SK-N-SH (cell line): ENCODE results near the gene MAT2A. TPM values are rescaled to one million over a fixed set of nuclear protein-coding genes. Genes with fewer than 3 reads are reported as not detected.

Experiments used
- CTCF ChIA-PET: fragments of 300-600, 350-600 bp; formaldehyde crosslinking; extraction: SDS; loops from one replicate; lab custom pipeline; 2021; lab: Yijun Ruan, JAX
- POLR2A ChIA-PET: fragments of 350-600 bp; sonication (Branson Sonifier 250); formaldehyde crosslinking; extraction: SDS; loops from one replicate; lab custom pipeline; 2020; ENCODE audit warnings: antibody characterized with exemption, inconsistent platforms; lab: Yijun Ruan, JAX
- DNase-seq: peaks from one replicate; pipeline ENCODE4 v3.0.0; 2012
- H2AFZ ChIP-seq: fragments of 200-600 bp; sonication (generic); 2 replicates; pipeline ENCODE4 v1.8.1; 2016; ENCODE audit warnings: antibody characterized with exemption, mild to moderate bottlenecking, low read depth
- H3F3A ChIP-seq: fragments of 200-600 bp; sonication (generic); replicated peaks from 2 replicates; pipeline ENCODE3; 2016; ENCODE audit warnings: antibody characterized with exemption, mild to moderate bottlenecking; ENCODE audit not compliant: insufficient read depth
- H3K27ac ChIP-seq, 2 experiments: fragments of 200-500 bp in 1 of 2; fragments of 200-600 bp in 1 of 2; sonication (Bioruptor generic) in 1 of 2; sonication (generic), shearing (Covaris generic) in 1 of 2; 2 replicates each; pipeline versions ENCODE4 v1.5.1 to v1.6.1; 2014 to 2016; ENCODE audit warnings: low read depth in 2 of 2, inconsistent platforms in 1 of 2, low read length in 1 of 2, mild to moderate bottlenecking in 1 of 2, mixed read lengths in 1 of 2
- H3K27me3 ChIP-seq: fragments of 200-600 bp; sonication (generic), shearing (Covaris generic); 2 replicates; pipeline ENCODE4 v1.6.1; 2016; ENCODE audit warnings: mixed run types; ENCODE audit not compliant: insufficient read depth
- H3K36me3 ChIP-seq, 2 experiments: fragments of 200-500 bp in 1 of 2; fragments of 200-600 bp in 1 of 2; sonication (Bioruptor generic) in 1 of 2; sonication (generic) in 1 of 2; replicated peaks in 1 of 2; 2 replicates each; pipeline versions ENCODE3 to v1.5.1; 2014 to 2016; ENCODE audit warnings: low read length in 1 of 2, mild to moderate bottlenecking in 1 of 2; ENCODE audit not compliant: insufficient read depth in 2 of 2, control insufficient read depth in 1 of 2
- H3K4me1 ChIP-seq, 2 experiments: fragments of 200-500 bp in 1 of 2; fragments of 200-600 bp in 1 of 2; sonication (Bioruptor generic) in 1 of 2; sonication (generic), shearing (Covaris generic) in 1 of 2; 2 replicates each; pipeline versions ENCODE4 v1.5.1 to v1.6.1; 2014 to 2016; ENCODE audit warnings: low read depth in 1 of 2, low read length in 1 of 2, mixed run types in 1 of 2; ENCODE audit not compliant: insufficient read depth in 2 of 2, control insufficient read depth in 1 of 2
- H3K4me2 ChIP-seq: fragments of 200-600 bp; sonication (generic), shearing (Covaris generic); 2 replicates; pipeline ENCODE4 v1.6.1; 2017; ENCODE audit warnings: mixed run types
- H3K4me3 ChIP-seq, 2 experiments: fragments of 200-500 bp in 1 of 2; fragments of 200-600 bp in 1 of 2; sonication (Bioruptor generic) in 1 of 2; sonication (generic), shearing (Covaris generic) in 1 of 2; 2 replicates each; pipeline versions ENCODE4 v1.5.1 to v1.8.1; 2014 to 2016; ENCODE audit warnings: low read depth in 2 of 2, inconsistent platforms in 1 of 2, low read length in 1 of 2, mild to moderate bottlenecking in 1 of 2, mixed read lengths in 1 of 2, moderate library complexity in 1 of 2
- H3K79me2 ChIP-seq: fragments of 200-600 bp; sonication (generic); 2 replicates; pipeline ENCODE4 v1.8.1; 2017; ENCODE audit warnings: mild to moderate bottlenecking; ENCODE audit not compliant: insufficient read depth
- H3K9ac ChIP-seq: fragments of 200-600 bp; sonication (generic); 2 replicates; pipeline ENCODE4 v1.6.1; 2017; ENCODE audit warnings: mixed run types
- H3K9me2 ChIP-seq: fragments of 200-600 bp; sonication (generic); 2 replicates; pipeline ENCODE4 v1.6.1; 2017; ENCODE audit warnings: mixed run types
- H3K9me3 ChIP-seq: fragments of 200-600 bp; sonication (generic); 2 replicates; pipeline ENCODE4 v1.6.1; 2017; ENCODE audit warnings: mixed run types, mild to moderate bottlenecking, moderate library complexity
- H4K20me1 ChIP-seq: fragments of 200-600 bp; sonication (generic); 2 replicates; pipeline ENCODE4 v1.6.1; 2017; ENCODE audit warnings: mild to moderate bottlenecking, mixed run types; ENCODE audit not compliant: insufficient read depth
- CHD2 ChIP-seq: fragments of 150-350 bp; IDR thresholded peaks from 2 replicates; pipeline ENCODE4 v1.6.1; 2018; ENCODE audit warnings: low read length; ENCODE audit not compliant: partially characterized antibody
- CTCF ChIP-seq: fragments of 200-600 bp; sonication (generic); IDR thresholded peaks from 2 replicates; pipeline ENCODE4 v1.6.1; 2017; ENCODE audit warnings: antibody characterized with exemption, mild to moderate bottlenecking, moderate library complexity
- ELF1 ChIP-seq: IDR thresholded peaks from 2 replicates; pipeline ENCODE4 v1.4.0; 2012
- EP300 ChIP-seq, 2 experiments: IDR thresholded peaks; 2 replicates each; pipeline versions ENCODE4 v1.4.0 to v1.6.1; 2012; ENCODE audit warnings: borderline replicate concordance in 1 of 2, low read depth in 1 of 2, low read length in 1 of 2
- EZH2phosphoT487 ChIP-seq: fragments of 200-600 bp; sonication (generic); IDR thresholded peaks from 2 replicates; pipeline ENCODE4 v1.6.1; 2017; ENCODE audit warnings: low read depth, mixed run types, mild to moderate bottlenecking, antibody characterized with exemption, moderate library complexity, borderline replicate concordance
- FOSL2 ChIP-seq: IDR thresholded peaks from 2 replicates; pipeline ENCODE4 v1.4.0; 2012; ENCODE audit warnings: low read depth, mild to moderate bottlenecking, moderate library complexity, borderline replicate concordance
- FOXJ3 ChIP-seq: sonication (generic); formaldehyde crosslinking; IDR thresholded peaks from 2 replicates; pipeline ENCODE4 v1.5.1; 2020; ENCODE audit warnings: mild to moderate bottlenecking, missing genetic modification reagents
- FOXM1 ChIP-seq: IDR thresholded peaks from 2 replicates; pipeline ENCODE4 v1.4.0; 2012; ENCODE audit warnings: low read depth, mild to moderate bottlenecking
- IRF3 ChIP-seq: fragments of 150-350 bp; IDR thresholded peaks from 2 replicates; pipeline ENCODE4 v1.6.1; 2016; ENCODE audit warnings: mild to moderate bottlenecking, low read depth, low read length
- JUND ChIP-seq: IDR thresholded peaks from 2 replicates; pipeline ENCODE4 v1.4.0; 2012
- MAX ChIP-seq: IDR thresholded peaks from 2 replicates; pipeline ENCODE4 v1.4.0; 2012; ENCODE audit warnings: low read depth
- MEF2A ChIP-seq: IDR thresholded peaks from 2 replicates; pipeline ENCODE4 v1.4.0; 2012; ENCODE audit warnings: low read depth, borderline replicate concordance
- POLR2AphosphoS5 ChIP-seq: IDR thresholded peaks from 2 replicates; pipeline ENCODE4 v1.6.1; 2012; ENCODE audit warnings: low read depth, low read length
- RAD21 ChIP-seq: IDR thresholded peaks from 2 replicates; pipeline ENCODE4 v1.6.1; 2012; ENCODE audit warnings: mild to moderate bottlenecking, low read length
- RFX5 ChIP-seq: IDR thresholded peaks from 2 replicates; pipeline ENCODE4 v1.6.1; 2012; ENCODE audit warnings: mild to moderate bottlenecking, improper control_type of control experiment, low read length
- SIN3A ChIP-seq: IDR thresholded peaks from 2 replicates; pipeline ENCODE4 v1.6.1; 2012; ENCODE audit warnings: low read depth, mild to moderate bottlenecking, low read length, moderate library complexity, borderline replicate concordance
- TAF1 ChIP-seq: IDR thresholded peaks from 2 replicates; pipeline ENCODE4 v1.6.1; 2012; ENCODE audit warnings: low read depth, mild to moderate bottlenecking, low read length, moderate library complexity, borderline replicate concordance
- TCF12 ChIP-seq: IDR thresholded peaks from 2 replicates; pipeline ENCODE4 v1.4.0; 2012
- YY1 ChIP-seq: IDR thresholded peaks from 2 replicates; pipeline ENCODE4 v1.4.0; 2012; ENCODE audit warnings: low read depth, mild to moderate bottlenecking
- WGBS: methylation state at CpG from one replicate; pipeline ENCODE4 v1.1.6; 2017; ENCODE audit warnings: low lambda C conversion rate; 5-methylcytosine and 5-hydroxymethylcytosine counted together
- polyA plus RNA-seq, 3 experiments: library from polyadenylated mRNA; depleted of rRNA; stranded (reverse); fragments of >200 nt; gene quantifications; 2 replicates each; pipeline ENCODE4 v1.2.3, GENCODE V29; 2012
- TF ChIP-seq, protein P1 (sequence below): IDR thresholded peaks from 2 replicates; pipeline ENCODE4; 2012
- TF ChIP-seq, protein P2 (sequence below): IDR thresholded peaks from 2 replicates; pipeline ENCODE4 v1.4.0; 2012; ENCODE audit warnings: low read depth, borderline replicate concordance
- TF ChIP-seq, protein P3 (sequence below): fragments of 150-350 bp; IDR thresholded peaks from 2 replicates; pipeline ENCODE4 v1.6.1; 2017; ENCODE audit warnings: antibody characterized with exemption, low read length, low read depth, borderline replicate concordance

MAT2A gene
- polyA plus RNA-seq, 1 of the 3 experiments (the other 2 are of a cell fraction), result 187 TPM

- no peak for TF ChIP-seq YY1
- no peak for TF ChIP-seq EP300 (IDR thresholded peaks at IDR 0.05; ENCODE audit: borderline replicate concordance in 1 of 2, low read depth in 1 of 2, low read length in 1 of 2)
- no peak for TF ChIP-seq CHD2
- TF ChIP-seq IRF3, result no peak
- TF ChIP-seq, protein P1, sequence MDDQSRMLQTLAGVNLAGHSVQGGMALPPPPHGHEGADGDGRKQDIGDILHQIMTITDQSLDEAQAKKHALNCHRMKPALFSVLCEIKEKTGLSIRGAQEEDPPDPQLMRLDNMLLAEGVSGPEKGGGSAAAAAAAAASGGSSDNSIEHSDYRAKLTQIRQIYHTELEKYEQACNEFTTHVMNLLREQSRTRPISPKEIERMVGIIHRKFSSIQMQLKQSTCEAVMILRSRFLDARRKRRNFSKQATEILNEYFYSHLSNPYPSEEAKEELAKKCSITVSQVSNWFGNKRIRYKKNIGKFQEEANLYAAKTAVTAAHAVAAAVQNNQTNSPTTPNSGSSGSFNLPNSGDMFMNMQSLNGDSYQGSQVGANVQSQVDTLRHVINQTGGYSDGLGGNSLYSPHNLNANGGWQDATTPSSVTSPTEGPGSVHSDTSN, result peak; percentile 44; the same call in 1 of the 2 replicates
- TF ChIP-seq MEF2A, result no peak
- no peak for TF ChIP-seq CTCF
Observed at GRCh38 chr2:85503851-85504777, 34.9 kb upstream of the MAT2A start (continued).

- no peak overlapping the region for H3K4me3 ChIP-seq
- CTCF ChIA-PET, result interaction anchor here (0.6 to 1.9 kb wide), 7 partner anchors 10 to 84 kb away, joined by 3 to 6 read pairs (median 5); no protein-coding TSS in a partner anchor
- H3K9me2 ChIP-seq, result no peaks in the 10 kb centered on the region
- no peaks in the 10 kb centered on the region for H3K27me3 ChIP-seq
- no peak overlapping the region for H3K9ac ChIP-seq
- H3K79me2 ChIP-seq, result no peaks in the 10 kb centered on the region
- H3K36me3 ChIP-seq, result no peaks in the 10 kb centered on the region
- peak; percentile 71 for DNase-seq
- 8% methylated on average over 3 of the region's 3 CpGs for WGBS
- peaks cover 19 to 25% of the 10 kb centered on the region in 2 experiments; a peak in 3 of 4 replicates for H3K4me1 ChIP-seq
- H2AFZ ChIP-seq, result 0 out of 2 replicates have a peak overlapping the region, but pooled peaks have one; percentile 31
- POLR2A ChIA-PET, result interaction anchor here (0.8 to 3.0 kb wide), 9 partner anchors 19 to 151 kb away, joined by 3 to 25 read pairs (median 4); partner anchors contain the start of genes ELMOD3, MAT2A and RETSAT
- H3F3A ChIP-seq, result peaks cover 29% of the 10 kb centered on the region
- no peaks in the 10 kb centered on the region for H4K20me1 ChIP-seq
- H3K27ac ChIP-seq, result peak overlapping the region; percentile 60 to 68
- peak overlapping the region; percentile 39; the same call in 1 of the 2 replicates for H3K4me2 ChIP-seq
- no peaks in the 10 kb centered on the region for H3K9me3 ChIP-seq
- TF ChIP-seq SIN3A (peak; percentile 57; the same call in 1 of the 2 replicates), CHD2 (peak; percentile 20), EZH2phosphoT487 (no peak), FOSL2 (peak; percentile 90; the same call in 1 of the 2 replicates), RFX5 (no peak), POLR2AphosphoS5 (peak; percentile 66; the same call in 1 of the 2 replicates), FOXJ3 (CRISPR knock-in tag) (peak; percentile 49), TCF12 (peak; percentile 94), FOXM1 (no peak), JUND (peak; percentile 86), TAF1 (peak; percentile 41; the same call in 1 of the 2 replicates), MAX (peak; percentile 95), ELF1 (no peak; the same call in 1 of the 2 replicates), RAD21 (peak; percentile 3; the same call in 1 of the 2 replicates), EP300 (IDR thresholded peaks at IDR 0.05; ENCODE audit: borderline replicate concordance in 1 of 2, low read depth in 1 of 2, low read length in 1 of 2) (peak; percentile 56 to 90; a peak in 3 of 4 replicates)
- TF ChIP-seq, protein P2, sequence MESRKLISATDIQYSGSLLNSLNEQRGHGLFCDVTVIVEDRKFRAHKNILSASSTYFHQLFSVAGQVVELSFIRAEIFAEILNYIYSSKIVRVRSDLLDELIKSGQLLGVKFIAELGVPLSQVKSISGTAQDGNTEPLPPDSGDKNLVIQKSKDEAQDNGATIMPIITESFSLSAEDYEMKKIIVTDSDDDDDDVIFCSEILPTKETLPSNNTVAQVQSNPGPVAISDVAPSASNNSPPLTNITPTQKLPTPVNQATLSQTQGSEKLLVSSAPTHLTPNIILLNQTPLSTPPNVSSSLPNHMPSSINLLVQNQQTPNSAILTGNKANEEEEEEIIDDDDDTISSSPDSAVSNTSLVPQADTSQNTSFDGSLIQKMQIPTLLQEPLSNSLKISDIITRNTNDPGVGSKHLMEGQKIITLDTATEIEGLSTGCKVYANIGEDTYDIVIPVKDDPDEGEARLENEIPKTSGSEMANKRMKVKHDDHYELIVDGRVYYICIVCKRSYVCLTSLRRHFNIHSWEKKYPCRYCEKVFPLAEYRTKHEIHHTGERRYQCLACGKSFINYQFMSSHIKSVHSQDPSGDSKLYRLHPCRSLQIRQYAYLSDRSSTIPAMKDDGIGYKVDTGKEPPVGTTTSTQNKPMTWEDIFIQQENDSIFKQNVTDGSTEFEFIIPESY, result peak; percentile 72
- TF ChIP-seq, protein P3, sequence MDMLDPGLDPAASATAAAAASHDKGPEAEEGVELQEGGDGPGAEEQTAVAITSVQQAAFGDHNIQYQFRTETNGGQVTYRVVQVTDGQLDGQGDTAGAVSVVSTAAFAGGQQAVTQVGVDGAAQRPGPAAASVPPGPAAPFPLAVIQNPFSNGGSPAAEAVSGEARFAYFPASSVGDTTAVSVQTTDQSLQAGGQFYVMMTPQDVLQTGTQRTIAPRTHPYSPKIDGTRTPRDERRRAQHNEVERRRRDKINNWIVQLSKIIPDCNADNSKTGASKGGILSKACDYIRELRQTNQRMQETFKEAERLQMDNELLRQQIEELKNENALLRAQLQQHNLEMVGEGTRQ, result no peak
Observed at GRCh38 chr2:85504778-85505261, 34.1 kb upstream of the MAT2A start.
